Mesendoderm (in vitro differentiated cells): ENCODE results near the gene CLCN1. TPM values are rescaled to one million over a fixed set of nuclear protein-coding genes. Genes with fewer than 3 reads are reported as not detected.

Experiments
- DNase-seq: peaks from one replicate; pipeline ENCODE4 v3.0.0; 2013
- H2AK5ac ChIP-seq: 2 replicates; pipeline ENCODE4 v1.6.1; 2013; ENCODE audit warnings: low read length, inconsistent platforms
- H2BK120ac ChIP-seq: 2 replicates; pipeline ENCODE4 v1.6.1; 2013; ENCODE audit warnings: low read depth, mild to moderate bottlenecking, low read length, moderate library complexity, mixed read lengths
- H2BK15ac ChIP-seq: replicated peaks from 2 replicates; pipeline ENCODE4 v1.6.1; 2013; ENCODE audit warnings: low read depth, mild to moderate bottlenecking, moderate library complexity
- H2BK5ac ChIP-seq: 2 replicates; pipeline ENCODE4 v1.6.1; 2013; ENCODE audit warnings: low read length, inconsistent platforms
- H3K18ac ChIP-seq: 2 replicates; pipeline ENCODE4 v1.6.1; 2013; ENCODE audit warnings: mild to moderate bottlenecking, low read length, mixed read lengths
- H3K23ac ChIP-seq: one replicate; pipeline ENCODE4 v1.6.1; 2013; ENCODE audit warnings: low read length
- H3K27ac ChIP-seq: 2 replicates; pipeline ENCODE4 v1.5.1; 2013; ENCODE audit warnings: low read depth, mild to moderate bottlenecking, inconsistent platforms, low read length, moderate library complexity
- H3K27me3 ChIP-seq: 2 replicates; pipeline ENCODE4 v1.6.1; 2013; ENCODE audit warnings: low read length, control low read depth, mild to moderate bottlenecking, inconsistent platforms; ENCODE audit not compliant: insufficient read depth, poor library complexity
- H3K36me3 ChIP-seq: 2 replicates; pipeline ENCODE4 v1.6.1; 2013; ENCODE audit warnings: low read length, inconsistent platforms; ENCODE audit not compliant: control insufficient read depth, insufficient read depth
- H3K4ac ChIP-seq: one replicate; pipeline ENCODE4 v1.6.1; 2013; ENCODE audit warnings: low read depth, mild to moderate bottlenecking, low read length, moderate library complexity
- H3K4me1 ChIP-seq: 2 replicates; pipeline ENCODE4 v1.6.1; 2013; ENCODE audit warnings: low read depth, low read length, inconsistent platforms; ENCODE audit not compliant: control insufficient read depth
- H3K4me2 ChIP-seq: 2 replicates; pipeline ENCODE4 v1.6.1; 2013; ENCODE audit warnings: low read length
- H3K4me3 ChIP-seq: 2 replicates; pipeline ENCODE4 v1.5.1; 2013; ENCODE audit warnings: mild to moderate bottlenecking, low read length
- H3K56ac ChIP-seq: one replicate; pipeline ENCODE4 v1.6.1; 2013; ENCODE audit warnings: low read length
- H3K79me1 ChIP-seq: 2 replicates; pipeline ENCODE4 v1.6.1; 2013; ENCODE audit warnings: low read length, inconsistent platforms
- H3K79me2 ChIP-seq: 2 replicates; pipeline ENCODE4 v1.6.1; 2013; ENCODE audit warnings: mild to moderate bottlenecking, low read length; ENCODE audit not compliant: control insufficient read depth, insufficient read depth
- H3K9ac ChIP-seq: 2 replicates; pipeline ENCODE4 v1.6.1; 2013; ENCODE audit warnings: low read length, inconsistent platforms
- H4K5ac ChIP-seq: one replicate; pipeline ENCODE4 v1.6.1; 2013; ENCODE audit warnings: low read length
- H4K8ac ChIP-seq: one replicate; pipeline ENCODE4 v1.6.1; 2013; ENCODE audit warnings: low read depth, mild to moderate bottlenecking, control low read depth, low read length, moderate library complexity
- WGBS: extraction: QIAGEN DNeasy Blood & Tissue Kit; methylation state at CpG from one replicate; pipeline ENCODE4 v1.1.7; 2013; ENCODE audit warnings: low lambda C conversion rate, missing lambda C conversion rate; ENCODE audit not compliant: insufficient coverage; ENCODE audit errors: extremely low coverage; 5-methylcytosine and 5-hydroxymethylcytosine counted together
- small RNA-seq: library from polyadenylated mRNA; stranded (forward); fragments of <200 nt; extraction: miRNeasy Mini kit (QIAGEN cat#:217004); gene quantifications from one replicate; pipeline ENCODE3, GENCODE V24; 2013; ENCODE audit not compliant: insufficient read depth

The CLCN1 gene

DNA sequence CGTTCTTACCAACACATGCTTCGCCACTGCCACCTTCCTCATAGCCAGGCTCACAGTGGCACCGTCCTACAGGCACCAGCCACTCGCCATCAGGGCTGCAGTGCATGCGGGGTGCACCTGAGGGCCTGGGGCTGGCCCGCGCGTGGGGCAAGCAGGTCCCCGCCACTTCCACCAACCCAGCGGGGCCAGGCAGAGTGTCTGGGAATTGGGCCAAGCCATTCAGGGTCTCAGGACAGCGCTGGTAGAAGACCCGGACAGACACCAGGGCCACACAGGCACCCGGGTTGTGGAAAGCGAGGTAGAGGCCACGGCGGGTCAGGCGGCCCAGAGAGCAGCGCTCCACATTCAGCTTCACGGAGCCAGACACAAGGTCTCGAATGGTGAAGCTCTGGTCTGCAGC lies 83.7 kb downstream of the CLCN1 start:
- no peak overlapping the region for H4K8ac ChIP-seq
- no peak for DNase-seq
- peaks cover 37% of the 10 kb centered on the region for H3K36me3 ChIP-seq
- no peak overlapping the region for H3K4me2 ChIP-seq
- no peak overlapping the region for H3K4ac ChIP-seq
- no peak overlapping the region for H3K23ac ChIP-seq
- no peak overlapping the region for H3K27ac ChIP-seq
- H3K79me1 ChIP-seq = peaks cover 7% of the 10 kb centered on the region
- no peak overlapping the region for H3K9ac ChIP-seq
- H3K4me3 ChIP-seq = no peak overlapping the region
- no peak overlapping the region for H3K56ac ChIP-seq
- H3K4me1 ChIP-seq = no peaks in the 10 kb centered on the region
- H3K27me3 ChIP-seq = no peaks in the 10 kb centered on the region
- H2BK120ac ChIP-seq = no peak overlapping the region
- H3K18ac ChIP-seq = no peak overlapping the region
- no peak overlapping the region for H2BK5ac ChIP-seq
- H2BK15ac ChIP-seq = no peak overlapping the region
- no peak overlapping the region for H2AK5ac ChIP-seq
- peaks cover 8% of the 10 kb centered on the region for H3K79me2 ChIP-seq
- no peak overlapping the region for H4K5ac ChIP-seq
- WGBS = no CpG with 5 or more reads among the region's 20 CpGs

GRCh38 chr7:143401265-143401664 lies 85.4 kb downstream of the CLCN1 start:
- Histone ChIP-seq H3K4me2 (no peak overlapping the region), H3K56ac (no peak overlapping the region), H3K27me3 (no peaks in the 10 kb centered on the region), H2BK5ac (no peak overlapping the region), H3K79me1 (peaks cover 15% of the 10 kb centered on the region), H3K36me3 (peaks cover 24% of the 10 kb centered on the region), H3K79me2 (peaks cover 17% of the 10 kb centered on the region), H3K4ac (no peak overlapping the region), H2BK120ac (no peak overlapping the region), H3K27ac (no peak overlapping the region), H3K23ac (no peak overlapping the region), H2BK15ac (no peak overlapping the region), H4K8ac (no peak overlapping the region), H3K4me1 (peaks cover 10% of the 10 kb centered on the region), H3K18ac (no peak overlapping the region), H2AK5ac (no peak overlapping the region), H3K9ac (no peak overlapping the region), H3K4me3 (no peak overlapping the region), H4K5ac (no peak overlapping the region)
- no peak for DNase-seq
- WGBS = no CpG with 5 or more reads among the region's 12 CpGs

Small RNA genes lying within 50 kb of the gene (small RNA-seq; reads per million reads assigned to genes)
- gene MIR6892 (not detected), gene RN7SL481P (not detected), gene RN7SL535P (not detected)
